CD8-positive, alpha-beta memory T cell (primary cell): Measurements from ENCODE around the gene FUT6. TPM values are rescaled to one million over a fixed set of nuclear protein-coding genes. Genes with fewer than 3 reads are reported as not detected.
A peak's percentile ranks its signal among the peaks of the same experiment; 100 is the strongest.

ENCODE experiments used
- CTCF ChIA-PET: fragments of 350-600 bp; sonication (Branson Sonifier 250); formaldehyde crosslinking; loops from one replicate; lab custom pipeline; 2021; ENCODE audit warnings: antibody characterized with exemption; lab: Charles Lee
- POLR2A ChIA-PET: fragments of 350-600 bp; sonication (Branson Sonifier 250); formaldehyde crosslinking; loops from one replicate; lab custom pipeline; 2021; ENCODE audit warnings: antibody characterized with exemption; lab: Charles Lee
- DNase-seq, 5 donors: peaks; one replicate each; pipeline versions ENCODE4 v3.0.0 to v3.0.0-alpha.2; 2020 to 2022; ENCODE audit warnings: mixed read lengths in 1 of 5
- H3K27ac ChIP-seq: one replicate; pipeline ENCODE4 v1.7.0; 2013; ENCODE audit warnings: low read depth, mild to moderate bottlenecking, low read length, moderate library complexity
- H3K27me3 ChIP-seq: 2 replicates; pipeline ENCODE4 v1.7.0; 2013; ENCODE audit warnings: low read length, mild to moderate bottlenecking; ENCODE audit not compliant: insufficient read depth, poor library complexity, severe bottlenecking
- H3K36me3 ChIP-seq: 2 replicates; pipeline ENCODE4 v1.7.0; 2013; ENCODE audit warnings: mild to moderate bottlenecking, low read length, moderate library complexity; ENCODE audit not compliant: insufficient read depth
- H3K4me1 ChIP-seq: 2 replicates; pipeline ENCODE4 v1.7.0; 2013; ENCODE audit warnings: mild to moderate bottlenecking, low read length, moderate library complexity; ENCODE audit not compliant: insufficient read depth
- H3K4me3 ChIP-seq: 2 replicates; pipeline ENCODE4 v1.7.0; 2013; ENCODE audit warnings: mild to moderate bottlenecking, low read length
- H3K9me3 ChIP-seq: 2 replicates; pipeline ENCODE4 v1.7.0; 2013; ENCODE audit warnings: mild to moderate bottlenecking, low read length
- H3K27ac Mint-ChIP-seq, 8 donors: one replicate each; pipeline ENCODE4 v1.8.0; 2020 to 2021; ENCODE audit warnings: mixed read lengths in 8 of 8, mild to moderate bottlenecking in 6 of 8, inconsistent platforms in 3 of 8, moderate library complexity in 3 of 8
- H3K27me3 Mint-ChIP-seq, 2 donors: one replicate each; pipeline ENCODE4 v1.8.0; 2020 to 2021; ENCODE audit warnings: mixed read lengths in 2 of 2, mild to moderate bottlenecking in 1 of 2, moderate library complexity in 1 of 2
- H3K36me3 Mint-ChIP-seq, 3 donors: one replicate each; pipeline ENCODE4 v1.8.0; 2020 to 2021; ENCODE audit warnings: mixed read lengths in 3 of 3, inconsistent platforms in 1 of 3, mild to moderate bottlenecking in 1 of 3
- H3K4me1 Mint-ChIP-seq, 3 donors: one replicate each; pipeline ENCODE4 v1.8.0; 2020 to 2021; ENCODE audit warnings: mixed read lengths in 3 of 3, inconsistent platforms in 1 of 3, mild to moderate bottlenecking in 1 of 3
- H3K4me3 Mint-ChIP-seq, 7 donors: one replicate each; pipeline ENCODE4 v1.8.0; 2020 to 2021; ENCODE audit warnings: mixed read lengths in 7 of 7, mild to moderate bottlenecking in 6 of 7, moderate library complexity in 4 of 7, inconsistent platforms in 2 of 7
- H3K9me3 Mint-ChIP-seq, 5 donors: one replicate each; pipeline ENCODE4 v1.8.0; 2020 to 2022; ENCODE audit warnings: mixed read lengths in 5 of 5, mild to moderate bottlenecking in 3 of 5, moderate library complexity in 2 of 5, inconsistent platforms in 1 of 5
- polyA plus RNA-seq: library from polyadenylated mRNA; unstranded; fragments of 300-500 nt; fragmentation: Illumina TruSeq; gene quantifications from one replicate; pipeline ENCODE4 v1.2.3, GENCODE V29; 2021
- total RNA-seq, 2 experiments: library from RNA; stranded (reverse); gene quantifications; one replicate each; pipeline ENCODE4 v1.2.3, GENCODE V29; 2021

The FUT6 gene
- total and polyA plus RNA-seq, 3 experiments from 2014 or later: not detected

- Histone ChIP-seq H3K4me3 (peak overlapping the region; percentile 75), H3K27ac (peak overlapping the region; percentile 22), H3K4me1 (peaks cover 20% of the 10 kb centered on the region), H3K27me3 (peaks cover 22% of the 10 kb centered on the region), H3K9me3 (no peaks in the 10 kb centered on the region), H3K36me3 (no peaks in the 10 kb centered on the region)
- Mint-ChIP-seq H3K9me3 (no peaks in the 10 kb centered on the region), H3K27ac (peak overlapping the region in 7 of 8 donors; percentile 29 to 88 (median 79)), H3K4me1 (peaks cover 9 to 27% (median 20%) of the 10 kb centered on the region in 3 donors), H3K4me3 (peak overlapping the region; percentile 27 to 87 (median 67)), H3K27me3 (peaks cover 11 to 26% of the 10 kb centered on the region in 2 donors), H3K36me3 (no peaks in the 10 kb centered on the region)
- ChIA-PET CTCF (interaction anchor here (0.7 to 2.5 kb wide), 26 partner anchors 8 to 223 kb away, joined by 3 to 44 read pairs (median 4); partner anchors contain the start of genes DUS3L, LONP1, NDUFA11 and VMAC), POLR2A (interaction anchor here (0.6 to 1.5 kb wide), 4 partner anchors 21 to 222 kb away, joined by 3 to 13 read pairs (median 3); partner anchors contain the start of genes NDUFA11 and VMAC)
- DNase-seq: peak; percentile 87 to 94 (median 89)
Measured at GRCh38 chr19:5803752-5804515, 35.6 kb downstream of the FUT6 start.

- no peak for DNase-seq
- Histone ChIP-seq H3K27ac (no peak overlapping the region), H3K4me1 (peaks cover 20% of the 10 kb centered on the region), H3K9me3 (no peaks in the 10 kb centered on the region), H3K4me3 (peak overlapping the region; percentile 75), H3K36me3 (no peaks in the 10 kb centered on the region), H3K27me3 (peaks cover 22% of the 10 kb centered on the region)
- H3K27me3 Mint-ChIP-seq: peaks cover 13 to 28% of the 10 kb centered on the region in 2 donors
- H3K4me1 Mint-ChIP-seq: peaks cover 9 to 27% (median 20%) of the 10 kb centered on the region in 3 donors
- CTCF ChIA-PET: interaction anchor here (0.7 to 2.5 kb wide), 23 partner anchors 9 to 224 kb away, joined by 3 to 44 read pairs (median 4); partner anchors contain the start of genes DUS3L, LONP1, NDUFA11 and VMAC
- peak overlapping the region in 1 of 8 donors; percentile 85 for H3K27ac Mint-ChIP-seq
- peak overlapping the region; percentile 27 to 76 (median 57) for H3K4me3 Mint-ChIP-seq
- POLR2A ChIA-PET: interaction anchor here (1.5 kb wide), 1 partner anchor 100 kb away, joined by 13 read pairs; the partner anchor contains the start of genes NDUFA11 and VMAC
- no peaks in the 10 kb centered on the region for H3K36me3 Mint-ChIP-seq
- no peaks in the 10 kb centered on the region for H3K9me3 Mint-ChIP-seq
Measured at GRCh38 chr19:5803441-5803751, 36.1 kb downstream of the FUT6 start.

- DNase-seq: no peak
- Mint-ChIP-seq H3K9me3 (no peaks in the 10 kb centered on the region), H3K4me3 (peak overlapping the region in 4 of 7 donors; percentile 17 to 61 (median 50)), H3K27ac (peak overlapping the region in 2 of 8 donors; percentile 47 to 71), H3K36me3 (no peaks in the 10 kb centered on the region), H3K27me3 (peaks cover 16 to 28% of the 10 kb centered on the region in 2 donors), H3K4me1 (peaks cover 9 to 27% (median 20%) of the 10 kb centered on the region in 3 donors)
- H3K36me3 ChIP-seq: no peaks in the 10 kb centered on the region
- ChIA-PET POLR2A (no interaction called here), CTCF (interaction anchor here (0.7 to 2.5 kb wide), 2 partner anchors 9 to 91 kb away, joined by 3 to 44 read pairs; partner anchors contain the start of gene DUS3L)
- no peaks in the 10 kb centered on the region for H3K9me3 ChIP-seq
- peaks cover 22% of the 10 kb centered on the region for H3K27me3 ChIP-seq
- no peak overlapping the region for H3K4me3 ChIP-seq
- no peak overlapping the region for H3K27ac ChIP-seq
- peaks cover 20% of the 10 kb centered on the region for H3K4me1 ChIP-seq
Measured at GRCh38 chr19:5801796-5802619, 37.5 kb downstream of the FUT6 start.

GRCh38 chr19:5800361-5801270 is 38.9 kb downstream of the FUT6 start:
- Mint-ChIP-seq H3K4me3 (peak overlapping the region in 1 of 7 donors; percentile 56), H3K27ac (no peak overlapping the region), H3K9me3 (no peaks in the 10 kb centered on the region), H3K4me1 (peaks cover 9 to 27% (median 20%) of the 10 kb centered on the region in 3 donors), H3K27me3 (peaks cover 16 to 31% of the 10 kb centered on the region in 2 donors), H3K36me3 (no peaks in the 10 kb centered on the region)
- ChIA-PET POLR2A (interaction anchor here (0.6 kb wide), 1 partner anchor 27 kb away, joined by 3 read pairs; no protein-coding TSS in a partner anchor), CTCF (no interaction called here)
- Histone ChIP-seq H3K4me3 (no peak overlapping the region), H3K27me3 (peaks cover 22% of the 10 kb centered on the region), H3K36me3 (no peaks in the 10 kb centered on the region), H3K4me1 (peaks cover 20% of the 10 kb centered on the region), H3K27ac (no peak overlapping the region), H3K9me3 (no peaks in the 10 kb centered on the region)
- DNase-seq: no peak

GRCh38 chr19:5799247-5800241 is 40.0 kb downstream of the FUT6 start:
- no peaks in the 10 kb centered on the region for H3K36me3 Mint-ChIP-seq
- POLR2A ChIA-PET: interaction anchor here (0.6 kb wide), 1 partner anchor 28 kb away, joined by 3 read pairs; no protein-coding TSS in a partner anchor

GRCh38 chr19:5798244-5798643 is 41.3 kb downstream of the FUT6 start:
- Mint-ChIP-seq H3K36me3 (no peaks in the 10 kb centered on the region), H3K27ac (no peak overlapping the region), H3K9me3 (no peaks in the 10 kb centered on the region), H3K4me1 (peaks cover 3 to 10% (median 7%) of the 10 kb centered on the region in 3 donors), H3K27me3 (peaks cover 14 to 25% of the 10 kb centered on the region in 2 donors), H3K4me3 (no peak overlapping the region)
- no peak for DNase-seq
- Histone ChIP-seq H3K4me1 (peaks cover 6% of the 10 kb centered on the region), H3K36me3 (no peaks in the 10 kb centered on the region), H3K4me3 (no peak overlapping the region), H3K27ac (no peak overlapping the region), H3K27me3 (peaks cover 18% of the 10 kb centered on the region), H3K9me3 (no peaks in the 10 kb centered on the region)
- POLR2A ChIA-PET: no interaction called here
- CTCF ChIA-PET: interaction anchor here (1.4 kb wide), 1 partner anchor 224 kb away, joined by 3 read pairs; no protein-coding TSS in a partner anchor

More at GRCh38 chr19:5799247-5800241, 40.0 kb downstream of the FUT6 start:
- DNase-seq: no peak
- no peak overlapping the region for H3K27ac Mint-ChIP-seq
- no peaks in the 10 kb centered on the region for H3K9me3 Mint-ChIP-seq
- H3K9me3 ChIP-seq: no peaks in the 10 kb centered on the region
- no peak overlapping the region for H3K27ac ChIP-seq
- peaks cover 22% of the 10 kb centered on the region for H3K27me3 ChIP-seq
- H3K4me1 ChIP-seq: peaks cover 19% of the 10 kb centered on the region
- no peaks in the 10 kb centered on the region for H3K36me3 ChIP-seq
- CTCF ChIA-PET: interaction anchor here (0.7 kb wide), 1 partner anchor 222 kb away, joined by 3 read pairs; no protein-coding TSS in a partner anchor
- no peak overlapping the region for H3K4me3 ChIP-seq
- no peak overlapping the region for H3K4me3 Mint-ChIP-seq
- H3K4me1 Mint-ChIP-seq: peaks cover 9 to 22% (median 20%) of the 10 kb centered on the region in 3 donors
- H3K27me3 Mint-ChIP-seq: peaks cover 17 to 31% of the 10 kb centered on the region in 2 donors
